ENCODE results near the gene CDKL2. TPM values are rescaled to one million over a fixed set of nuclear protein-coding genes. Genes with fewer than 3 reads are reported as not detected.
"Not testable (repeated sequence)": the region's sequence is repeated elsewhere in the genome, so short reads cannot be mapped to it uniquely, and the experiment has no call there.

The CDKL2 gene
- total RNA-seq, 2 donors from 2014 or later = 0.37 to 1.3 TPM

GRCh38 chr4:75672461-75673026 lies 42.2 kb upstream of the CDKL2 start:
- Mint-ChIP-seq H3K27me3 (ENCODE audit: insufficient read depth) (no peaks in the 10 kb centered on the region), H3K4me3 (peak overlapping the region; percentile 99), H3K27ac (peak overlapping the region; percentile 99), H3K4me1 (peaks cover 42% of the 10 kb centered on the region), H3K9me3 (no peaks in the 10 kb centered on the region), H3K36me3 (ENCODE audit: low read depth) (no peaks in the 10 kb centered on the region)
- H3K36me3 ChIP-seq (ENCODE audit: control insufficient read depth, insufficient read depth, low read length) = no peaks in the 10 kb centered on the region
- peaks cover 7% of the 10 kb centered on the region for H3K4me1 ChIP-seq (ENCODE audit: control insufficient read depth, insufficient read depth, low read length)
- WGBS, 2 experiments (ENCODE audit: insufficient coverage in 1 of 2, insufficient read length in 1 of 2) = 0% methylated on average over 18 to 44 of the region's 44 CpGs
- no peaks in the 10 kb centered on the region for H3K9me3 ChIP-seq (ENCODE audit: control insufficient read depth, low read length)
- no peak for TF ChIP-seq CTCF (conservative IDR thresholded peaks at IDR 0.05)
- peak overlapping the region; percentile 98 for H3K27ac ChIP-seq (ENCODE audit: low read depth, low read length)
- peak overlapping the region; percentile 95 for H3K9ac ChIP-seq (ENCODE audit: extremely low read depth, low read length, poor library complexity, severe bottlenecking)
- H3K4me3 ChIP-seq (ENCODE audit: low read length) = peak overlapping the region; percentile 98
- H3K27me3 ChIP-seq (ENCODE audit: control insufficient read depth, insufficient read depth, low read length, poor library complexity, severe bottlenecking) = no peaks in the 10 kb centered on the region
- DNase-seq = peak; percentile 84

GRCh38 chr4:75671802-75672421 lies 41.6 kb upstream of the CDKL2 start:
- Mint-ChIP-seq H3K4me1 (peaks cover 45% of the 10 kb centered on the region), H3K9me3 (no peaks in the 10 kb centered on the region), H3K27ac (peak overlapping the region; percentile 99), H3K27me3 (ENCODE audit: insufficient read depth) (no peaks in the 10 kb centered on the region), H3K36me3 (ENCODE audit: low read depth) (peaks cover 2% of the 10 kb centered on the region), H3K4me3 (peak overlapping the region; percentile 99)
- H3K9me3 ChIP-seq (ENCODE audit: control insufficient read depth, low read length) = no peaks in the 10 kb centered on the region
- no peak for DNase-seq
- no peak for TF ChIP-seq CTCF (conservative IDR thresholded peaks at IDR 0.05)
- H3K36me3 ChIP-seq (ENCODE audit: control insufficient read depth, insufficient read depth, low read length) = no peaks in the 10 kb centered on the region
- peaks cover 7% of the 10 kb centered on the region for H3K4me1 ChIP-seq (ENCODE audit: control insufficient read depth, insufficient read depth, low read length)
- H3K4me3 ChIP-seq (ENCODE audit: low read length) = peak overlapping the region; percentile 98
- peak overlapping the region; percentile 95 for H3K9ac ChIP-seq (ENCODE audit: extremely low read depth, low read length, poor library complexity, severe bottlenecking)
- 5 to 20% methylated on average over 4 to 9 of the region's 10 CpGs for WGBS, 2 experiments (ENCODE audit: insufficient coverage in 1 of 2, insufficient read length in 1 of 2)
- no peaks in the 10 kb centered on the region for H3K27me3 ChIP-seq (ENCODE audit: control insufficient read depth, insufficient read depth, low read length, poor library complexity, severe bottlenecking)
- H3K27ac ChIP-seq (ENCODE audit: low read depth, low read length) = no peak overlapping the region

- H3K9me3 ChIP-seq (ENCODE audit: control insufficient read depth, low read length) = no peaks in the 10 kb centered on the region
- H3K27ac ChIP-seq (ENCODE audit: low read depth, low read length) = no peak overlapping the region
- H3K4me3 ChIP-seq (ENCODE audit: low read length) = peak overlapping the region; percentile 51
- Mint-ChIP-seq H3K36me3 (ENCODE audit: low read depth) (peaks cover 2% of the 10 kb centered on the region), H3K27me3 (ENCODE audit: insufficient read depth) (no peaks in the 10 kb centered on the region), H3K27ac (no peak overlapping the region), H3K4me3 (no peak overlapping the region), H3K9me3 (no peaks in the 10 kb centered on the region), H3K4me1 (peaks cover 38% of the 10 kb centered on the region)
- DNase-seq = no peak
- H3K27me3 ChIP-seq (ENCODE audit: control insufficient read depth, insufficient read depth, low read length, poor library complexity, severe bottlenecking) = no peaks in the 10 kb centered on the region
- TF ChIP-seq CTCF (conservative IDR thresholded peaks at IDR 0.05) = no peak
- peaks cover 7% of the 10 kb centered on the region for H3K4me1 ChIP-seq (ENCODE audit: control insufficient read depth, insufficient read depth, low read length)
- H3K9ac ChIP-seq (ENCODE audit: extremely low read depth, low read length, poor library complexity, severe bottlenecking) = no peak overlapping the region
- no peaks in the 10 kb centered on the region for H3K36me3 ChIP-seq (ENCODE audit: control insufficient read depth, insufficient read depth, low read length)
These were observed 38.3 kb upstream of the CDKL2 start for GRCh38 chr4:75668596-75668995.

GRCh38 chr4:75667636-75668035 lies 37.3 kb upstream of the CDKL2 start:
- H3K27me3 ChIP-seq (ENCODE audit: control insufficient read depth, insufficient read depth, low read length, poor library complexity, severe bottlenecking); H3K27ac ChIP-seq (ENCODE audit: low read depth, low read length); H3K4me3 Mint-ChIP-seq; H3K36me3 Mint-ChIP-seq (ENCODE audit: low read depth); H3K9me3 ChIP-seq (ENCODE audit: control insufficient read depth, low read length); H3K27ac Mint-ChIP-seq; H3K4me1 ChIP-seq (ENCODE audit: control insufficient read depth, insufficient read depth, low read length); H3K9me3 Mint-ChIP-seq; DNase-seq; H3K36me3 ChIP-seq (ENCODE audit: control insufficient read depth, insufficient read depth, low read length); H3K9ac ChIP-seq (ENCODE audit: extremely low read depth, low read length, poor library complexity, severe bottlenecking); H3K27me3 Mint-ChIP-seq (ENCODE audit: insufficient read depth): not testable (repeated sequence)
- H3K4me1 Mint-ChIP-seq = peaks cover 38% of the 10 kb centered on the region
- peak overlapping the region; percentile 51 for H3K4me3 ChIP-seq (ENCODE audit: low read length)
- WGBS, 2 experiments (ENCODE audit: insufficient coverage in 1 of 2, insufficient read length in 1 of 2) = 84 to 88% methylated on average over 7 of the region's 7 CpGs

Measured in endodermal cell (in vitro differentiated cells).